RCC 7860 (cell line): Measurements from ENCODE around the gene PGP.

Source experiments
- DNase-seq: peaks from one replicate; pipeline ENCODE4 v3.0.0-alpha.2; 2015; ENCODE audit warnings: low spot score
- FAIRE-seq: peaks from 2 replicates; lab custom pipeline; 2012; peaks lifted over from hg19 to GRCh38; lab: Jason Lieb, UNC

Gene PGP

DNA sequence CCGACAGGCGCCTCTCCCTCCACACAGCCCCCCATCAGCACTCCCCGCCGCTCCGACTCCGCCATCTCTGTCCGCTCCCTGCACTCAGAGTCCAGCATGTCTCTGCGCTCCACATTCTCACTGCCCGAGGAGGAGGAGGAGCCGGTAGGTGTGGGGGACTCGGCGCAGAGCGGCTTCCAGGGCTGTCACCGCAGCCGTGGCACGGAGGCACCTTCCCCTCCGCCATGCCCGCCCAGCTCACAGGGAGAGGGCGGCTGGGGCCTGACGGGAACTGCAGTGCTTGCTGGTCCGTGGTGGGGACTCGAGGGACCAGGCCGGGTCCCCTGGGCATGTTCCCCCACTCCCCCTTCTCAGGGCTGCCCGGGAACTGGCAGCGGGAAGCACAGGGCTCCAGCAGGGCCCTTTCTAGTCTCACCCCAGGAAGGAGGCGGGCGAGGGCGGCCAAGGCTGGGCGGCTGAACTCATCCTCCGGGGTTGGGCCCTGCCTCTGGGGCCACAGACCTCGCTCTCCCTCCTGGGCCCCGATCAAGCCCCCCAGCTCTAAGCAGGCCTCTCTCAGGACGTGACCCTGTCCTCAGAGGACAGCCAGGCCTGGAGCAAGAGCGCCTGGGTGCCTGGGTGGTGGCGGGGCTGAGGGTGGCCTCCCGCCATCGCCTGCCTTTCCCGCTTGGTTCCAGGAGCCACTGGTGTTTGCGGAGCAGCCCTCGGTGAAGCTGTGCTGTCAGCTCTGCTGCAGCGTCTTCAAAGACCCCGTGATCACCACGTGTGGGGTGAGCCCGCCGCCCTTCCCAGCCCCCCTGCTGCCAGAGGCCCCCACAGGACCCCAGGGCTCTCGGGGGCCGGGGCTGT lies 43.8 kb downstream of the PGP start:
- no peak for FAIRE-seq
- DNase-seq: no peak

GRCh38 chr16:2170080-2170479 lies 44.6 kb downstream of the PGP start:
- DNase-seq: no peak

GRCh38 chr16:2167068-2167638 lies 47.5 kb downstream of the PGP start:
- DNase-seq: no peak
- no peak for FAIRE-seq

More at GRCh38 chr16:2170080-2170479, 44.6 kb downstream of the PGP start:
- no peak for FAIRE-seq

- FAIRE-seq (no peak), DNase-seq (no peak)
Observed at GRCh38 chr16:2166263-2167067, 48.2 kb downstream of the PGP start.

DNA sequence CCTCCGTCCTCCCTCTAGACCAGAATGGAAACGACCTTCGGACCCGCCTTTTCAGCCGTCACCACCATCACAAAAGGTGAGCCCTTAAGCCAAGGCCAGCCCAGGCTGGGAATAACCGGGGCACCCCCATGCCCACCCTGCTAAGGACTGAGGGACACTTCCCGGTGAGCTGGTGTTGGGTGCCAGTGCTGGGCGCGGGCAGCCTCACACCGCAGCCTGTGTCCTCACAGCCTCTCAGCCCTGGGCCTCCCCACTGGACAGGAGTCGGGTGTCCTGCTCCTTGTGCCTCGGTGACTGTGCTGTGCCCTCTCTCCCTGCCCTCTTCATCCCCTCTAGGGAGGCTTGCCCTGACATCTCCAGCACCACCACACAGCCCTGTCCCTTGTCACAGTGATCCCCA lies 48.8 kb downstream of the PGP start:
- DNase-seq: no peak
- FAIRE-seq: no peak

DNA sequence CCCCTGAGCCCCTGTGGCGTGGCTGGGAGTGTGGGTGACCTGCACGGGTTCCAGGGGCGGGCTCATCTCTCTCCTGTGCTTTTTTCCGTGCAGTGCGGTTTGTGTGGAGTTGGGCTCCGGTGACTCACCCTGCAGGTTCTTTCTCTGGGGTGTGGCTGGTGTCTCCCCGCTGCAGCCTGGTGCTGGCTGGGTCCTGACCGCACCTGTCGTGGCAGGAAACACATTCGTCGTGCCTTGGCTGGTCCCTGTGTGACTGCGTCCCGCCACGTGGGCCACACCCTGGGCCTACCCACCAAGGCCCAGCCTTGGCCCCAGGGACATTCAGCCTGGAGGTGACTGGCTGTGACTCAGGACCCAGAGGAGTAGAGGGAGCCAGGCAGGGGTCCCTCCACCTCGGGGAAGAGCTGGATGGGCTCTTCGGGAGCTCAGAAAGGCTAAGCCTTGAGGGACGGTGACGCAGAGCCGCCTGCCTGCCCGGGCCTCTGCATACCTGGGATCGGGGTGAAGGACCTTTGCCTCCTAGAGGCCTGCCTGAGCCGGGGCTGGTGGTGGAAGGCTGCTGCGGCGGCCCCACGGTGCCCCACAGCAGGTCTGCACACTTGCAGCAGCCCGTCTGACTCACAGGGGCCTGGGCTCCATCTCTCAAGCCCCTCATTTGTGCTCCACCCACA lies 51.3 kb downstream of the PGP start:
- DNase-seq: peak; percentile 25
- no peak for FAIRE-seq

- FAIRE-seq (no peak), DNase-seq (no peak)
Observed at GRCh38 chr16:2162676-2163118, 51.9 kb downstream of the PGP start.

DNA sequence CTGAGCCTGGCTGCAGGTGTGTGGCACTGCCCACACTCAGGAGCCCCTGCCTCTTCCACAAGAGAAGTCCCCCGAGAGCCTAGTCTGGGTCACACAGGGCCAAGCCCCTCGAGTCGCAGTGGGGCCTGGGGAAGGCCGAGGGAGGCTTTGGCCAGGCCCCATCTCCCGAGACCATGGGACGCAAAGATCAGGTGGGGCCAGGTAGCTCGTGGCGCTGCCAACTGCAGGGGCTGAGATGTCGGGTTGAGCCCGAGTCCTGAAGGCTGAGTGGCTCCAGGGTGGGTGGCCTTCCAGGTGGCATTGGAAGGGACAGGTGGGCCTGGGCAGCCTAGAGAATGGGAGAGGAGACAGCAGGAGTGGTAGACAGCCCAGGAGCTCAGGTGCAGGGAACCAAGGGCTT lies 52.7 kb downstream of the PGP start:
- no peak for FAIRE-seq
- DNase-seq: no peak
